ENCODE measurements around the gene USP20. TPM values are rescaled to one million over a fixed set of nuclear protein-coding genes. Genes with fewer than 3 reads are reported as not detected.

USP20 gene
- total RNA-seq, 3 donors from 2014 or later (not counting 1 experiment from before 2014, with no cell fraction given) = 66.8 to 86.1 (median 80.3) TPM

DNA sequence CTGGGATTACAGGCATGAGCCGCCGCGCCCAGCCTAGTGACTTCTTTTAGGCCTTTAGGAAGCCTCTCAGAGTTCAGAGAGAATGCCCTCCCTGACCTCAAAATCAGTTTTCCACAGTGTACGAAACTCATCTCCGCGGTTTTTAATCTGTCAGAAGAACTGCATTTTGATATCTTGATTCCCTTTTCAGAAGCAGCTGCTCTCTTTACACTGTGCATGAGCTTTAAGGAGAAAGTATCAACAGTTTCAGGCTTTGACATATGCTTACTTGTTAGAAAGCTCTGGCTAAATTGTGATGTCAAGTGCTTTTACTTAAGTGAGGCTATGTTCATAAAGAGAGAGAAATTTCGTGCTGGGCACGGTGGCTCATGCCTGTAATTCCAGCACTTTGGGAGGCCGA lies 74.6 kb downstream of the USP20 start:
- H3K36me3 ChIP-seq (ENCODE audit: control insufficient read depth, insufficient read depth, low read length) = peaks cover 41% of the 10 kb centered on the region
- no peaks in the 10 kb centered on the region for H3K4me1 ChIP-seq (ENCODE audit: control insufficient read depth, insufficient read depth, low read length)
- ATAC-seq (no peak), DNase-seq (no peak)
- Mint-ChIP-seq H3K36me3 (peaks cover 20% of the 10 kb centered on the region), H3K4me3 (no peak overlapping the region), H3K27ac (peak overlapping the region in 1 of 2 donors; percentile 65), H3K4me1 (peaks cover 7 to 8% of the 10 kb centered on the region in 2 donors), H3K27me3 (ENCODE audit: low read depth in 2 of 2) (no peaks in the 10 kb centered on the region), H3K9me3 (no peaks in the 10 kb centered on the region)
- WGBS (ENCODE audit: insufficient coverage) = 96% methylated on average over 9 of the region's 9 CpGs
- no peak overlapping the region for H3K27ac ChIP-seq (ENCODE audit: low read length)
- intact Hi-C loops (cut with micrococcal nuclease) = no loop called here
- TF ChIP-seq, protein P1, sequence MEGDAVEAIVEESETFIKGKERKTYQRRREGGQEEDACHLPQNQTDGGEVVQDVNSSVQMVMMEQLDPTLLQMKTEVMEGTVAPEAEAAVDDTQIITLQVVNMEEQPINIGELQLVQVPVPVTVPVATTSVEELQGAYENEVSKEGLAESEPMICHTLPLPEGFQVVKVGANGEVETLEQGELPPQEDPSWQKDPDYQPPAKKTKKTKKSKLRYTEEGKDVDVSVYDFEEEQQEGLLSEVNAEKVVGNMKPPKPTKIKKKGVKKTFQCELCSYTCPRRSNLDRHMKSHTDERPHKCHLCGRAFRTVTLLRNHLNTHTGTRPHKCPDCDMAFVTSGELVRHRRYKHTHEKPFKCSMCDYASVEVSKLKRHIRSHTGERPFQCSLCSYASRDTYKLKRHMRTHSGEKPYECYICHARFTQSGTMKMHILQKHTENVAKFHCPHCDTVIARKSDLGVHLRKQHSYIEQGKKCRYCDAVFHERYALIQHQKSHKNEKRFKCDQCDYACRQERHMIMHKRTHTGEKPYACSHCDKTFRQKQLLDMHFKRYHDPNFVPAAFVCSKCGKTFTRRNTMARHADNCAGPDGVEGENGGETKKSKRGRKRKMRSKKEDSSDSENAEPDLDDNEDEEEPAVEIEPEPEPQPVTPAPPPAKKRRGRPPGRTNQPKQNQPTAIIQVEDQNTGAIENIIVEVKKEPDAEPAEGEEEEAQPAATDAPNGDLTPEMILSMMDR (IDR thresholded peaks at IDR 0.05) = no peak
- H3K9me3 ChIP-seq (ENCODE audit: control insufficient read depth, insufficient read depth, low read length) = no peaks in the 10 kb centered on the region
- H3K27me3 ChIP-seq (ENCODE audit: control insufficient read depth, insufficient read depth, low read length) = no peaks in the 10 kb centered on the region
- no peak overlapping the region for H3K4me3 ChIP-seq (ENCODE audit: low read length)

- Histone ChIP-seq H3K27ac (ENCODE audit: low read length) (no peak overlapping the region), H3K27me3 (ENCODE audit: control insufficient read depth, insufficient read depth, low read length) (no peaks in the 10 kb centered on the region), H3K4me3 (ENCODE audit: low read length) (no peak overlapping the region), H3K4me1 (ENCODE audit: control insufficient read depth, insufficient read depth, low read length) (no peaks in the 10 kb centered on the region), H3K36me3 (ENCODE audit: control insufficient read depth, insufficient read depth, low read length) (peaks cover 43% of the 10 kb centered on the region), H3K9me3 (ENCODE audit: control insufficient read depth, insufficient read depth, low read length) (no peaks in the 10 kb centered on the region)
- DNase-seq = peak in 1 of 2 donors; percentile 14
- intact Hi-C loops (cut with micrococcal nuclease) = no loop called here
- Mint-ChIP-seq H3K27ac (peak overlapping the region; percentile 65 to 68), H3K4me3 (no peak overlapping the region), H3K36me3 (peaks cover 12% of the 10 kb centered on the region), H3K4me1 (peaks cover 12% of the 10 kb centered on the region in 2 donors), H3K27me3 (ENCODE audit: low read depth in 2 of 2) (no peaks in the 10 kb centered on the region), H3K9me3 (no peaks in the 10 kb centered on the region)
- WGBS (ENCODE audit: insufficient coverage) = 88% methylated on average over 14 of the region's 15 CpGs
- peak in 1 of 3 donors; percentile 15 for ATAC-seq
- TF ChIP-seq, protein P1 (IDR thresholded peaks at IDR 0.05) = no peak
These were observed 75.6 kb downstream of the USP20 start for GRCh38 chr9:129910628-129911567.

DNA sequence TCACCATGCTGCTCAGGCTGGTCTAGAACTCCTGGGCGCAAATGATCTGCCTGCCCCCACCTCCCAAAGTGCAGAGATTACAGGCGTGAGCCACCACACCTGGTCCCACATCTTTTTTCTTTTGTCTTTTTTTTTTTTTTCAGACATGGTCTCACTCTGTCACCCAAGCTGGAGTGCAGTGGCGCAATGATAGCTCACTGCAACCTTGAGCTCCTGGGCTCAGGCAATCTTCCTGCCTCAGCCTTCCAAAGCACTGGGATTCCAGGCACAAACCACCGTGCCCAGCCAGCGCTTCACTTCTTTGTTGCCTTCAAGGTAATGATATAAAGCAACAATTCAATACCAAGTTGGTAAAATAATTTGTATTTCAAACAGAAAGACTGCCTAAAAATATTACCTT lies 78.8 kb downstream of the USP20 start:
- Histone ChIP-seq H3K4me3 (ENCODE audit: low read length) (no peak overlapping the region), H3K4me1 (ENCODE audit: control insufficient read depth, insufficient read depth, low read length) (no peaks in the 10 kb centered on the region), H3K9me3 (ENCODE audit: control insufficient read depth, insufficient read depth, low read length) (no peaks in the 10 kb centered on the region), H3K36me3 (ENCODE audit: control insufficient read depth, insufficient read depth, low read length) (peaks cover 33% of the 10 kb centered on the region), H3K27me3 (ENCODE audit: control insufficient read depth, insufficient read depth, low read length) (no peaks in the 10 kb centered on the region), H3K27ac (ENCODE audit: low read length) (no peak overlapping the region)
- Mint-ChIP-seq H3K4me1 (peaks cover 27 to 32% of the 10 kb centered on the region in 2 donors), H3K27ac (peak overlapping the region in 1 of 2 donors; percentile 41), H3K36me3 (peaks cover 9% of the 10 kb centered on the region), H3K27me3 (ENCODE audit: low read depth in 2 of 2) (no peaks in the 10 kb centered on the region), H3K4me3 (no peak overlapping the region), H3K9me3 (no peaks in the 10 kb centered on the region)
- no peak for ATAC-seq
- WGBS (ENCODE audit: insufficient coverage) = 98% methylated on average over 3 of the region's 5 CpGs
- intact Hi-C loops (cut with micrococcal nuclease) = no loop called here
- no peak for DNase-seq
- TF ChIP-seq, protein P1 (IDR thresholded peaks at IDR 0.05) = no peak

All from natural killer cell (primary cell).